CD8-positive, alpha-beta memory T cell (primary cell): ENCODE data around the gene NAV2. TPM values are rescaled to one million over a fixed set of nuclear protein-coding genes. Genes with fewer than 3 reads are reported as not detected.

Source experiments
- CTCF ChIA-PET: fragments of 350-600 bp; sonication (Branson Sonifier 250); formaldehyde crosslinking; loops from one replicate; lab custom pipeline; 2021; ENCODE audit warnings: antibody characterized with exemption; lab: Charles Lee
- POLR2A ChIA-PET: fragments of 350-600 bp; sonication (Branson Sonifier 250); formaldehyde crosslinking; loops from one replicate; lab custom pipeline; 2021; ENCODE audit warnings: antibody characterized with exemption; lab: Charles Lee
- DNase-seq, 5 donors: peaks; one replicate each; pipeline versions ENCODE4 v3.0.0 to v3.0.0-alpha.2; 2020 to 2022; ENCODE audit warnings: mixed read lengths in 1 of 5
- H3K27ac ChIP-seq: one replicate; pipeline ENCODE4 v1.7.0; 2013; ENCODE audit warnings: low read depth, mild to moderate bottlenecking, low read length, moderate library complexity
- H3K27me3 ChIP-seq: 2 replicates; pipeline ENCODE4 v1.7.0; 2013; ENCODE audit warnings: low read length, mild to moderate bottlenecking; ENCODE audit not compliant: insufficient read depth, poor library complexity, severe bottlenecking
- H3K36me3 ChIP-seq: 2 replicates; pipeline ENCODE4 v1.7.0; 2013; ENCODE audit warnings: mild to moderate bottlenecking, low read length, moderate library complexity; ENCODE audit not compliant: insufficient read depth
- H3K4me1 ChIP-seq: 2 replicates; pipeline ENCODE4 v1.7.0; 2013; ENCODE audit warnings: mild to moderate bottlenecking, low read length, moderate library complexity; ENCODE audit not compliant: insufficient read depth
- H3K4me3 ChIP-seq: 2 replicates; pipeline ENCODE4 v1.7.0; 2013; ENCODE audit warnings: mild to moderate bottlenecking, low read length
- H3K9me3 ChIP-seq: 2 replicates; pipeline ENCODE4 v1.7.0; 2013; ENCODE audit warnings: mild to moderate bottlenecking, low read length
- H3K27ac Mint-ChIP-seq, 8 donors: one replicate each; pipeline ENCODE4 v1.8.0; 2020 to 2021; ENCODE audit warnings: mixed read lengths in 8 of 8, mild to moderate bottlenecking in 6 of 8, inconsistent platforms in 3 of 8, moderate library complexity in 3 of 8
- H3K27me3 Mint-ChIP-seq, 2 donors: one replicate each; pipeline ENCODE4 v1.8.0; 2020 to 2021; ENCODE audit warnings: mixed read lengths in 2 of 2, mild to moderate bottlenecking in 1 of 2, moderate library complexity in 1 of 2
- H3K36me3 Mint-ChIP-seq, 3 donors: one replicate each; pipeline ENCODE4 v1.8.0; 2020 to 2021; ENCODE audit warnings: mixed read lengths in 3 of 3, inconsistent platforms in 1 of 3, mild to moderate bottlenecking in 1 of 3
- H3K4me1 Mint-ChIP-seq, 3 donors: one replicate each; pipeline ENCODE4 v1.8.0; 2020 to 2021; ENCODE audit warnings: mixed read lengths in 3 of 3, inconsistent platforms in 1 of 3, mild to moderate bottlenecking in 1 of 3
- H3K4me3 Mint-ChIP-seq, 7 donors: one replicate each; pipeline ENCODE4 v1.8.0; 2020 to 2021; ENCODE audit warnings: mixed read lengths in 7 of 7, mild to moderate bottlenecking in 6 of 7, moderate library complexity in 4 of 7, inconsistent platforms in 2 of 7
- H3K9me3 Mint-ChIP-seq, 5 donors: one replicate each; pipeline ENCODE4 v1.8.0; 2020 to 2022; ENCODE audit warnings: mixed read lengths in 5 of 5, mild to moderate bottlenecking in 3 of 5, moderate library complexity in 2 of 5, inconsistent platforms in 1 of 5
- polyA plus RNA-seq: library from polyadenylated mRNA; unstranded; fragments of 300-500 nt; fragmentation: Illumina TruSeq; gene quantifications from one replicate; pipeline ENCODE4 v1.2.3, GENCODE V29; 2021
- total RNA-seq, 2 experiments: library from RNA; stranded (reverse); gene quantifications; one replicate each; pipeline ENCODE4 v1.2.3, GENCODE V29; 2021

Gene NAV2
- total and polyA plus RNA-seq, 3 experiments from 2014 or later = 0.42 to 1.2 (median 1.1) TPM

GRCh38 chr11:19933132-19933735 is 220.6 kb downstream of the NAV2 start:
- Histone ChIP-seq H3K27ac (no peak overlapping the region), H3K9me3 (no peaks in the 10 kb centered on the region), H3K36me3 (no peaks in the 10 kb centered on the region), H3K4me1 (no peaks in the 10 kb centered on the region), H3K27me3 (no peaks in the 10 kb centered on the region), H3K4me3 (no peak overlapping the region)
- ChIA-PET CTCF (no interaction called here), POLR2A (no interaction called here)
- Mint-ChIP-seq H3K27ac (no peak overlapping the region), H3K4me1 (peaks cover 0 to 2% (median 0%) of the 10 kb centered on the region in 3 donors), H3K36me3 (no peaks in the 10 kb centered on the region), H3K9me3 (no peaks in the 10 kb centered on the region), H3K27me3 (no peaks in the 10 kb centered on the region), H3K4me3 (no peak overlapping the region)
- no peak for DNase-seq

GRCh38 chr11:19933801-19934488 is 221.3 kb downstream of the NAV2 start:
- H3K36me3 ChIP-seq = no peaks in the 10 kb centered on the region
- H3K9me3 ChIP-seq = no peaks in the 10 kb centered on the region
- peaks cover 0 to 2% (median 0%) of the 10 kb centered on the region in 3 donors for H3K4me1 Mint-ChIP-seq
- POLR2A ChIA-PET = no interaction called here
- no peak for DNase-seq
- H3K27ac Mint-ChIP-seq = no peak overlapping the region
- peak overlapping the region in 1 of 7 donors; percentile 51 for H3K4me3 Mint-ChIP-seq
- no peaks in the 10 kb centered on the region for H3K4me1 ChIP-seq
- no peaks in the 10 kb centered on the region for H3K27me3 Mint-ChIP-seq
- CTCF ChIA-PET = no interaction called here
- H3K36me3 Mint-ChIP-seq = no peaks in the 10 kb centered on the region
- H3K4me3 ChIP-seq = no peak overlapping the region
- H3K9me3 Mint-ChIP-seq = no peaks in the 10 kb centered on the region
- H3K27ac ChIP-seq = no peak overlapping the region
- no peaks in the 10 kb centered on the region for H3K27me3 ChIP-seq

- Mint-ChIP-seq H3K36me3 (no peaks in the 10 kb centered on the region), H3K4me3 (no peak overlapping the region), H3K9me3 (no peaks in the 10 kb centered on the region), H3K27ac (no peak overlapping the region), H3K4me1 (peaks cover 0 to 2% (median 0%) of the 10 kb centered on the region in 3 donors), H3K27me3 (no peaks in the 10 kb centered on the region)
- H3K27ac ChIP-seq = no peak overlapping the region
- H3K27me3 ChIP-seq = no peaks in the 10 kb centered on the region
- no peaks in the 10 kb centered on the region for H3K4me1 ChIP-seq
- no peaks in the 10 kb centered on the region for H3K36me3 ChIP-seq
- ChIA-PET CTCF (no interaction called here), POLR2A (no interaction called here)
- no peak overlapping the region for H3K4me3 ChIP-seq
- DNase-seq = no peak
- H3K9me3 ChIP-seq = no peaks in the 10 kb centered on the region
Observed at GRCh38 chr11:19934828-19935259, 222.2 kb downstream of the NAV2 start.

- no peak overlapping the region for H3K27ac ChIP-seq
- H3K4me3 ChIP-seq = no peak overlapping the region
- no peak overlapping the region for H3K4me3 Mint-ChIP-seq
- ChIA-PET POLR2A (no interaction called here), CTCF (no interaction called here)
- H3K4me1 Mint-ChIP-seq = peaks cover 0 to 2% (median 0%) of the 10 kb centered on the region in 3 donors
- DNase-seq = no peak
- H3K27ac Mint-ChIP-seq = no peak overlapping the region
- H3K27me3 Mint-ChIP-seq = no peaks in the 10 kb centered on the region
- H3K36me3 ChIP-seq = no peaks in the 10 kb centered on the region
- H3K9me3 ChIP-seq = no peaks in the 10 kb centered on the region
- H3K36me3 Mint-ChIP-seq = no peaks in the 10 kb centered on the region
- no peaks in the 10 kb centered on the region for H3K27me3 ChIP-seq
- no peaks in the 10 kb centered on the region for H3K4me1 ChIP-seq
- H3K9me3 Mint-ChIP-seq = no peaks in the 10 kb centered on the region
Observed at GRCh38 chr11:19935507-19935906, 222.9 kb downstream of the NAV2 start.

GRCh38 chr11:19936461-19936860 is 223.8 kb downstream of the NAV2 start:
- Mint-ChIP-seq H3K27me3 (no peaks in the 10 kb centered on the region), H3K4me3 (no peak overlapping the region), H3K4me1 (peaks cover 0 to 2% (median 0%) of the 10 kb centered on the region in 3 donors), H3K9me3 (no peaks in the 10 kb centered on the region), H3K36me3 (no peaks in the 10 kb centered on the region), H3K27ac (no peak overlapping the region)
- ChIA-PET POLR2A (no interaction called here), CTCF (no interaction called here)
- Histone ChIP-seq H3K27ac (no peak overlapping the region), H3K36me3 (no peaks in the 10 kb centered on the region), H3K4me1 (no peaks in the 10 kb centered on the region), H3K9me3 (no peaks in the 10 kb centered on the region), H3K27me3 (no peaks in the 10 kb centered on the region), H3K4me3 (no peak overlapping the region)
- DNase-seq = no peak

GRCh38 chr11:19938169-19938856 is 225.7 kb downstream of the NAV2 start:
- H3K4me3 ChIP-seq = no peak overlapping the region
- no peak for DNase-seq
- H3K4me1 Mint-ChIP-seq = peaks cover 0 to 2% (median 0%) of the 10 kb centered on the region in 3 donors
- no peaks in the 10 kb centered on the region for H3K9me3 Mint-ChIP-seq
- no peaks in the 10 kb centered on the region for H3K27me3 Mint-ChIP-seq
- H3K27ac ChIP-seq = no peak overlapping the region
- H3K4me3 Mint-ChIP-seq = no peak overlapping the region
- no peaks in the 10 kb centered on the region for H3K36me3 ChIP-seq
- no peak overlapping the region for H3K27ac Mint-ChIP-seq
- no peaks in the 10 kb centered on the region for H3K27me3 ChIP-seq
- POLR2A ChIA-PET = no interaction called here
- H3K4me1 ChIP-seq = no peaks in the 10 kb centered on the region
- no peaks in the 10 kb centered on the region for H3K36me3 Mint-ChIP-seq
- CTCF ChIA-PET = interaction anchor here (1.6 kb wide), 1 partner anchor 12 kb away, joined by 4 read pairs; no protein-coding TSS in a partner anchor
- H3K9me3 ChIP-seq = no peaks in the 10 kb centered on the region

GRCh38 chr11:19938866-19939265 is 226.2 kb downstream of the NAV2 start:
- Mint-ChIP-seq H3K36me3 (no peaks in the 10 kb centered on the region), H3K4me3 (no peak overlapping the region), H3K4me1 (peaks cover 0 to 2% (median 0%) of the 10 kb centered on the region in 3 donors), H3K9me3 (no peaks in the 10 kb centered on the region), H3K27ac (no peak overlapping the region), H3K27me3 (no peaks in the 10 kb centered on the region)
- no peaks in the 10 kb centered on the region for H3K4me1 ChIP-seq
- no peak for DNase-seq
- no peaks in the 10 kb centered on the region for H3K36me3 ChIP-seq
- no peak overlapping the region for H3K4me3 ChIP-seq
- H3K27ac ChIP-seq = no peak overlapping the region
- ChIA-PET POLR2A (no interaction called here), CTCF (interaction anchor here (1.6 kb wide), 1 partner anchor 11 kb away, joined by 4 read pairs; no protein-coding TSS in a partner anchor)
- H3K9me3 ChIP-seq = no peaks in the 10 kb centered on the region
- no peaks in the 10 kb centered on the region for H3K27me3 ChIP-seq

GRCh38 chr11:19939415-19939929 is 226.8 kb downstream of the NAV2 start:
- Mint-ChIP-seq H3K36me3 (no peaks in the 10 kb centered on the region), H3K27ac (no peak overlapping the region), H3K4me3 (no peak overlapping the region), H3K9me3 (no peaks in the 10 kb centered on the region), H3K4me1 (peaks cover 0 to 2% (median 0%) of the 10 kb centered on the region in 3 donors), H3K27me3 (no peaks in the 10 kb centered on the region)
- no peak overlapping the region for H3K4me3 ChIP-seq
- POLR2A ChIA-PET = no interaction called here
- H3K27me3 ChIP-seq = no peaks in the 10 kb centered on the region
- CTCF ChIA-PET = interaction anchor here (1.6 kb wide), 1 partner anchor 11 kb away, joined by 4 read pairs; no protein-coding TSS in a partner anchor
- H3K9me3 ChIP-seq = no peaks in the 10 kb centered on the region
- no peak overlapping the region for H3K27ac ChIP-seq
- no peaks in the 10 kb centered on the region for H3K36me3 ChIP-seq
- DNase-seq = no peak
- H3K4me1 ChIP-seq = no peaks in the 10 kb centered on the region
